ENCODE data around the gene TMEM108.

The TMEM108 gene

DNA sequence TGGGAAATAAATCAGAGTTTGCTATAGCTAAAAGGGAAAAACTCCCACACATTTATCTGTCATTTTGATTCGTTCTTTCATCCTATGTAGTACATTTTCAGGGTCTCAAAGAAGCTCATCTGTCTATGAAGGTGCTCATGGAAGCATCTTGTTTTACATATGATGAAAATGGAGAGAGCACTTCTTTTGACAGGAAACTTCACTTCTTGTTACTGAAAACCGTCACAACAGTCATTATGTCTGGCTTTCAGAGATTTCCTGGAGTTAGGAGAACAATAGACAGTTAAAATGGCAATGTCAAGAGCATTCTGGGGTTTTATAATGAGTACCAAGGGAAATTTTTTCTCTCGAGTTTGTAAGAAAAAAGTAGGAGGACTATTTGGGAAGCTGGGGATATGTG is 83.3 kb downstream of the TMEM108 start:
- DNase-seq: no peak

DNA sequence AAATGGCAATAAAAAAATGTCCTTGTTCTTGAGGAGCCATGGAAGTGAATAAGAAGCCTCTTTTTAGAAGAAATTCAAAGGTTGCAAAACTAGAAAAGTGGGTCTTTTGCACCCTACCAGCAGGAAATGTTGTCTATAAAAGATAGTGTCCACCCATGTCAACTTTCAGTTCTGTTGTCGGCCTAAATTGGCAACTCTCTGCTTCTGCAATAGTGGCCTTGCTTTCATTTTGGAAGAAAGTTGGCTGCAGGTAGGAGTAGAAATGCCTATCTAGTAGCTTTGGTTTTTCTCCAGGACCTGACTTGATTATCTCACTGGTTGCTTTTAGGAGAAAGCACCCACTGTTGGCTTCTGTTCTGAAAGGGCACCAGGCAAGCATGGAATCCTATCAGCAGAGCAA is 85.4 kb downstream of the TMEM108 start:
- DNase-seq: no peak

DNA sequence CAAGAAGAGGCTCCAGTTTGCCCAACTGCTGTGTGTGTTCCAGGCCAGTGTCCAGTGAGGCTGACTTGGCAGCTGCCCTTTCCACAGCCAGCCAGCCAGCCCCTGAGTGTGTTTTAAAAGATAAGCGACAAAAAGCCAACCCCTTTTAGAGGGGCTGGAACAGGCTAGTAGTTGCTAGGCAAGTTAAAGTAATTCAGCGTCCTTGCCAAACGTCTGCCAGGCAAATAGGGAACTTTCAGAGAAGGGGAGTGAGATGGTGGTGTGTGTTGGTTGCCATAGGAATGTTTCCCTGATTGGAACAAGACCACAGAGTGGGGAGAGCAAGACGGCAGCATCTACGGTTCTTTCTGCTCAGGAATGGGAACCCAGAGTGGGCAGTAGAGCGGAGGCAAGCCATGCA is 86.3 kb downstream of the TMEM108 start:
- no peak for DNase-seq

DNA sequence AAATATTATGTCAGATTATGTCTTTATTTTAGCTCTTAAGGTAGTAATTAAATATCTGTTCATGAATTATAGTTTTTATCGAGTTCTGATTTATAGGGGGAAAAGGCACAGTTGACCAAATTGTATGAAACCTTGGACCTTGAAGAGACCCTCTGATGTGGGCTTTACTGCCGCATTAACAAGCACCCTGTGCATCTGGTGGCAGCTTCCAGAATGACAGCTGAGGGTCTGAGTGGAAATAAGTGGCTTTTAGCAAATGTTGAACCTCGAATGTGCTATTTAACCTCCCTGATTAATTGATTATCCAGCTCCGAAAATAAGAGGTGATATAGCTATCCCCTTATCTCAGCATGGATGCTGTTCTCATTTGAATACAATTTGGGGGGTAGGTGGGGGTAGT is 87.0 kb downstream of the TMEM108 start:
- DNase-seq: peak; percentile 9 to 43

DNA sequence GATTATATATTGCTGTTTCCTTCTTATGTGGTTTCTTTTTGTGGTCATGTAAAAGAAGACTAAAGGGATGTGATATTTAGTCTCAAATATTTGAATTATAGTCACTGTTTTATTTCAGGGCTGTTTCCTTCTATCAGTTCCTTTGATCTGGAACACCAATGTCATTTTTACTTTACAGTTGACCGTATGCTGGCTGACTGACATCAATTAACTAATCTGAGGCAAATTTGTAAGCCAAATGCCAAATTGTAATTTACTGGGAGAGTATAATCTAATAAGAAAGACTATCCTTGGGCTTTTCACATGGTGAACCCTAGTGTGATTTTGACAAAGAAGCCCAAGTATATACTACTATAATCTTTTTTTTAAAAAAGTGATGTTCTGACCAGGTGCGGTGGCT is 87.6 kb downstream of the TMEM108 start:
- DNase-seq: no peak

DNA sequence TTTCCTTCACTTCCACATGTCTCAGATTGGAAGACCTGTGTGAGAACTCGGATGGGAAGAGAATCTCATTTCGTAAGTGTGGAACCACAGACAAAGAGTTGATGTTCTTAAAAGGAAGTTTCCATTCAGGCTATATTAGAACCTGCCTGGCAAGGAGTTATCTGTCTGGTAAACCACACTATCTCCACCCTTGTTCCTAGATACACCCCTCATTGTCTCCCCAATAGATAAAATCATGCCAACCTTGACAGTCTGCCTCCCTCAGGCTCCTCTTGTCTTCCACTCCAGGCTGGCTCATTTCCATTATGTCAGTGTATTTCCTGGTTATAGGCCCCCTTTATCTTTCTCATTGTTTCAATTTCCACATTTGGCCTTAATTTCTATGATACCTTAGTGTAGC is 89.2 kb downstream of the TMEM108 start:
- DNase-seq: no peak

DNA sequence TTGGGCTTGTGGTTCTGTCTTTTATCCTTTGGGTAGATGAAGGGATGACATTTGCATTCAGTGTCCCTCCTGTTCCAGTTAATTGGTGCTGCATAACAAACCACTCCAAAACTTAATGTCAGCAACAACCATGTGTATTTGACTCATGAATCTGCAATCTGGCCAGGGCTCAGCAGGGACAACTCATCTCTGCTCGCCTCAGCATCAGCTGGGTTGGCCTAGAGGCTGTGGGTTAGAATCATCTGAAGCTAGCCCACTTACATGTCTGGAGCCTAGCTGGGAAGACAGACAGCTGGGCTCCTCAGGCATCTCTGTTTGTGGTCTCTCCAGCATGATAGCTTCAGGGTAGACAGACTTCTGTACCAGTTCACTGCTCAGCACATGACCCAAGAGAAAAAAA is 92.0 kb downstream of the TMEM108 start:
- DNase-seq: no peak

DNA sequence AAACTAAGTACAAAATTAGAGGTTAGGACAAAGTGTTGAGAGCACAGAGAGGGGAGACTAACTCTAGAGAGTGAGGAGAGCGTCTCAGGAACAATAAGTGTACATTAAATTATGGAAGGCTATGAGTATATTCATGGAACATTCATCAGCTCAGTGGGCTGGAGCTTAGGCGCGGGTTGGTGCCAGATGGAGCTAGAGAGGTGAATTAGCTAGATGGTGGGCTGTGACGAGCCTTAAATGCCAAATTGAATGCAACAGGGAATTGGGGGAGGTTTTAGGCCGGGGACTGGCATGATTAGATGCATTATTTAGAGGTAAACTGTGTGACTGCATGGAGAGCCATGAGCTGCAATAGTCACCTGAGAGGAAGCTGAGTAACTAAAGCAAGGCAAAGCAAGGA is 97.1 kb downstream of the TMEM108 start:
- DNase-seq: peak; percentile 55 to 56

DNA sequence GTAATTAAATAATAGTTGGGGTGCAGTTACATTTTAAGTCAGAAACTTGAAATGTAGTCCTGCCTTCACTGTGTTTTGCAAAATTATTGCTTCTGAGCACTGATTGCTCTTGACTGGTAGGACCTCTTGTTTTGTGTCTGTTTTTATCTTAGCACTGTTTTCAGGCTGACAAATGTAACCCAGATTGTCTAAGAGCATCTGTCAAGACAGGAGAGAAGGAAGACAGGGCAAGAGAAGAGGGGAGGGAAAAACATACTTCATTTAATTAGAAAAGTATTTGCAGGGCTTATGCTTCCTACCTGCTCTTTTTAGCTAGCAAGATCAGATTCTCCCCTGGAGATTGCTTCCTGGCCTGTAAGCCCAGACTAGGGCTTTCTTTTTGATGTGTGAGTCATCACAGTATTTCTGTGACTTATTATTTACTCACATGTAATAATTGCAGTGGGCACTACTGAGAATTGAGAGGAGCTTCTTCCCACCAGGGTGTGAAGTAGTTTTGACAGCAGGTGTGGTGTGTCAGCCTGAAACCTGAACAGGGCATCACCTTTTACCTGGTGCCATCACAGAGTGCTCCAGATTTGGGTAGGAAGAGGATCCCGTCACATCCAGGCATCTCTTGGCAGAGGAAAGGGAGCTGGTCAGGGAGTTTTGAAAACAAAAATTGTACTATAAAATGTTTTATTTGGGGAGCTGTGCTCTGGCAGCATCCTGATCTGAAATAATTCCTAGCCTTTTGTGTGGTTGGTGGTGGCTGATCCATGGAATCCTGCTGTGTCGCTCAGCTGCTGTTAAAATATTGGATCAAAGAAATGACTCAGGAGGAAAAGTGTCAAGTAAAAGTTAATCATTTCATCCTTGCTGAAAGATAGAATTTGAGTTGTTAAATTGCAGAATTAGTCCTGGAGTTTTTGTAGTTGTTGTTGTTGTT is 98.2 kb downstream of the TMEM108 start:
- DNase-seq: peak in 1 of 2 experiments; percentile 13

DNA sequence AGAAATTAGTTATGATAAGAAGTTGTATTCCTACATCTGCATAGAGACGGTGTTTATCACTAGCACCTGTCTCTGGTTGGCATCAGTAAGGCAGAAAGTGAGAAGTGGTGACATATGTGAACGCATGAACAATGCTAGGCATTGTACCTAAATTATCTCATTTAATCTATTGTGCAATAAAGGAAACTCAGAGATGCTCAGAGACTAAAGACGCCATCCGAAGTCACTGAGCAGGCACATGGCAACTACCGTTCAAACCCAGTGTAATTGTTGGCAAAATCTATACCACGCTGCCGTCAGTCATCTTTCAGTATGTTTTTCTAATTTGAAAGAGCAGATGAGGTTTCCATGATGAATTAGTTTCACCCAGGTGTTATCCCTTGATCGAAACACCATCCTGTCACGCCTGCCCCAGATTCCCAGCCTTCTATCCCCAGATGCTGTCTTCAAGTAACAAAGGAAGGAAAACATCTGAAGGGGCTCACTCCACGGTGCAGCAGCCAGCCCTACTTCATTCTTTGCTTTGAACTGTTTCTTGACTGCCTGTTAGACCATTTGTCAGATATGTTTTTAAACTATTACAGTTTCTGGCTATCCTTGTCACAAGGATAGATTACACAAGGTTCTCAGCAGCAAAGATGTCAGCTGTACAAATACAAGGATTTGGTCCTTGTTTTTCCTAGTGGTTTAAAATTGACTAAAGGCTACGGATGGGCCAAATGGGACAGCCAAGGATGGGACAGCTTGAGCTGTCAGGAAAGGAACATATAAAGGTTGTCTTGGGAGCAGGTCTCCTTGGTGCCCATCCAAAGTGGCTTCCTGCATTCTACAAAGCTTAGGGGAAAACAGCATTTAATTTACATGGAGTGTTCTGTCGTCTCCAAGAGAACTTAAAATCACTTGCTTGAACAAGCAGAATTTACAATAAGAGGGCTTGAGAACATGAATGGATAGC is 99.1 kb downstream of the TMEM108 start:
- DNase-seq: no peak

DNA sequence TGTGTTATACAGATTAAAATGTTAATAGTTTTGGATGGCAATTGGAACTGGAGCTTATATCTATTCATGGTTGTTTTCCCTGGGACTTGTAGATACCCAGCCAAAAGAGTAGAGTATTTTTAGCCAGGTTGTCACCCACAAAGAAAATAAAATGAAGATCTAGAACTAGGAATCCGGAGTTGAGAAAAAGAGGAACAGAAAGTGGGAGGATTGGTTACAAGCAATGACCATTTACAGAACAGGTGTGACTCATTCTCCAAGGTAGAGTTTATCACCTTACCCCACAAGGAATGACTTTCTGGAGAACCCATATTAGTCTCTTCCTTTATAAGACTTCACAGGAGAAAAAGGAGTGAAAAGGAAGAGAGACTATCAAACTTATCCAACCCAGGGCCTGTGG is 99.8 kb downstream of the TMEM108 start:
- DNase-seq: no peak

DNA sequence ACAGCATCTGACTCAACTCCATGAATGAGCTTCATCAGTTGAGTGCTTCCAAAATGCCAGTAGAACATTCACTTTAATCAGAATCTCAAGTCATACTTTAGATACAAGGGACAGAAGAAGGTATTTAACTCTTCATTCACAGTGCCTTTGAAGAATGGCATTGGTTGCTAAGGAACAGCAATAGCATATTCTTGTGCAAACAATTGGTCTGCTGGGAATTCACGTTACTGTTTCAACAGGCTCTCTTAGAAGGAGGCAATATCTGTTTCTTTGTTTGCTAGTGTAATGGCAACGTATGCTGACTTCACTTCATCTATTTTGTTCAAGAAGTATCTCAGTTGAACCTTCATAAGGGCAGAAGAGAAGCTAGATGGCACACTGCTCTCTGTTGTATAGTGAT is 113.9 kb downstream of the TMEM108 start:
- DNase-seq: no peak

DNA sequence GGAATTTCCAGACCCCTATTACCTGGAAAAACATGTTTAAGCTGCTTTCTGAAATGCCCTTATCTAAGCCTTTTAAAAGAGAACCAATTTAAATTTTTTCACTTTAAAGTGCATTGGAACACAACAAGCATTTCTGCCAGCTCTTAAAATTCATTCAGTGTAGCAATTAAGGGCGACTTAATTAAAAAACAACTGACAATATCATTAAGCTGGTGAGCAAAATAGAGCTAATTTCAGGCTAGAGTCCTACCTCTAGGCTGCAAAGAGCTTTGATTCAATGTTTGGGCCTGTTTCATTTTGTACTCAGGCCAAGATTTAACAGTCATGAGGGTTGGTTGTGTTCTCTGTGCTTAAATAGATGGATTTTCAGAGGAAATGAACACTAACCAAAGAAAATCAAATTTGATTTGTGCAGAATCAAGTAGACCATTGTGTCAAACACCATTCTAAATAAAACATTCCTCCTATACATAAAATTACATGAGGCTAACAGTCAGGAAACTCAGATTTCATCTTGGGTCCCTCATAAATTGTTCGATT is 114.6 kb downstream of the TMEM108 start:
- no peak for DNase-seq

DNA sequence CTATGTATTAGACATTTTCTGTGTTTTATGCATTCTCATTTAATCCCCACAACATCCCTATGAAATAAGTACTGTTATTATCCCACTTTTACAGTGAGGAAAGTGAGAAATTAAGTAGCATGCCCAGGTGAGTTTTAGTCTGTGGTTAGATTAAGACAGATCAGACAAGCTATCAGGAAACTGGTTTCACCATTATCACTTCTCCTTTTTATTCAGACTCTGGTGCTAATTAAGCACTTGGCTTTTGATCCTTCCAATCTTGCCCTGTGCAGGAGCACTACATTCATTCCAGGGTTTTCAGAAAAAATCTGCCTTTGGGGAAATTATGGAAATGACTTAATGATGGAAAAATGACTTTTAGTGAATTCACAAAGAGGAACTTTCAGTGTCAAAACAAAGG is 115.2 kb downstream of the TMEM108 start:
- no peak for DNase-seq

DNA sequence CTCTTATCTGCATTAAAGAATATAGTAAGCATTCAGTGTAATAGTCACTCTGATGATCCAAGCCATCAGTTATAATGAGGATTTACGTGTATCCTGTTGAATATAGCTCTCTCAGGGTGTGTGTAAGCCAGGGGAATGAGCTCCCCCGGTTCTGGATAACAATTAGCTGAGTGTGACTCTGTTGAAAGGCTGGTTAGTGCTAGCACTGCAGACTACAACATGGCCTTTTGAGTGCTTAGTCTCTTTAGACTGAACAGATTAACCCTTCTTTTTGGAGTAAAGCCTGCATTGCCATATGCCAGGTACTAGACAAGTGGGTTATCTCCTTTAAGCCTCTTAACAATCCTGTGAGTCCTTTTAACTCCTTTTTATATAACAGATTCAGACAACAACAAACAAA is 119.5 kb downstream of the TMEM108 start:
- DNase-seq: peak; percentile 97 to 99

DNA sequence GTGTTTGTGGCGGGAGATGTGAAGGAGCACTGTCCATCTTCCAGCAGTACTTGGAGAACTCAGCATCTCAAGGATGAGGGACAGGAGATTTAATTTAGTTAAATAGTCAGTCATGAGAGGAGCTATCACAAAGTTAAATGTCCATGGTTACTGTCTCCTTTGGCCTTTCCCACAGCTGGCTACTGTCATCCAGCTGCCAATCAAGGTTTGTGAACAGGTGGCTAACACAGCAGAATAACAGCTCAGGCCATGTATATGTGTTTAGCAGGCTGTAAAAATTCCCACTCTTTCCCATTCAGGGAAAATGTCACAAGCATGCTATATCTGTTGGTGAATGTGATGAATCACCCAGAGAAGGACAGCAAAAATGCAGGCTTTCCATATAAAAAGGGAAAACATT is 120.5 kb downstream of the TMEM108 start:
- DNase-seq: peak in 1 of 2 experiments; percentile 43

DNA sequence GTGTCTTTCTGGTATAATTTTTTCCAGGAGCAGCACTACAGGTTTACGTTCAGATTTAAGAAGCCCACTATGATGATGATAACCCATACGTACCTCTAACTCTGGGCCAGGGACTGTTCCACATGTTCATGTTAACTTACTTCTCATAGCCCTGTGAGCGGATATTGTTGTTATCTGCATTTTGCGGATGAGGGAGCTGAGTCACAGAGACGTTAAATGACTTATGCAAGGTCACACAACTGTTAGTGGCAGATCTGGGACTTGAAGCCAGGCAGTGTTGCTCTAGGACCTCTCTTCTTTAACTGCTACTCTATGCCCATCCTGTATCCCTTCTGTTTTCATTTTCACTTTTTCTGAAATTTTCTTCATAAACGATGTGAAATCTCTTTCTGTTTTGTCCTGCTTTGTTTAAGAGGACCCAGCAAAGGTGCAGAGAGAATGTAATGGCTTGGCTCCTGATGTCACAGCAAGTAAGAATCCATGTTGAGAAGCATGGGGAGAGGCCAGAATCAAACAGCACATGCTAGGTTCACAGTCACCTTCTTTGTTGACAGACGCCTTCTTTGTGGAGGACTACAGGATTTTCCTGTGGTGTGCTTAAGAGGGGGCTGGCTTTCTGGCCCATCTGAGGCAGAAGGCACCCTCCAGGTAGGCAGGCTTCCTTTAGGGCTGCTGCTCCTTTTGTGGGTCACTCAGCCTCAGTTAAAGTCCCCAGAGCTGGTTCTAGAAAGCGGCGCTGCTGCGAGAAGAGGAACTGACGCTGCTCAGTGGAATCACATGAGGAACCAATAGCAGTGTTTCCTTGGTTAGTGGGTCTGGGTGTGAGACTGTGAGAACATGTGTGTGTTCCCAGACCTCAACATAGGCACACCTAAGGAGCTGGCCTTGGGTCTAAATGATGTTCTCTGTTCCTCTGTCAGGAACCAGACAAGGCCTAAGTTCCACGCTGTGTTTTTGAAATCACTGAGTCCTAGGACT is 121.6 kb downstream of the TMEM108 start:
- DNase-seq: no peak

DNA sequence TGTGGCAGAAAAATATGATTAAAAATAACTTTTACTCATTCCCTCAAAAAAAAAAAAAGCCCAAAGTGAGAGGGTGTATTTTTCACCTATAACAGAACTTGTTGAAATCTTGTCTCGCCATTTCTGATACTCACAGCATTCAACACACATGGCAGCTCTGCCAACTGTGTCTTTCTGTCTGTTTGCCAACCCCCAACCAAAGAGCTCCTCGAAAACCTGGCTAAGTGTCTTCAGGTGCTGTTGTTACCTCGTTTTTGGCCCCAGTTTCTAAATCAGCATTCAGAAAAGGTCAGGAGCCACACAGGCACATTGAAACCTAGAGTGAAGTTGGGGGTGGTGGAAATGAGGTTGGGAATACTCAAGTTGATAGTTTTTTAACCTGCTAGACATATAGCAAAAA is 123.5 kb downstream of the TMEM108 start:
- DNase-seq: no peak

DNA sequence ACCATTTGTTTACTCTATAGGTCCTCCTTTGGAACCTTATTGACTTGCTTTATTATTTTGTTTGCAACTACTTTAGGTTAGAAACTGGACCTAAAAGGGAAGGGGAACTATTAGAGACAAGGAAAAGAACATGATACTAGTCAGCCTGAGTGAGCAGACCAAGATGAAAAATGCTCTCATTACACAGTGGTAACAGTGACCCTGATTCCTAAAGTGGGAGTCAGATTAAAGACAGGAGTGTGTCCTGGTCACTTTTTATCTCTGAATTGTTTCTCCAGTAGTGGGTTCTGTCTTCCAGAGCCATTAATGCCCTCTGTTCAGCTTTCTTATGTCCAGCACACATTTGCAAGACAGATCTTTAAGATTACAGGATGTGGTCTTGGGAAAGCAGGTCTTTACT is 124.1 kb downstream of the TMEM108 start:
- no peak for DNase-seq

DNA sequence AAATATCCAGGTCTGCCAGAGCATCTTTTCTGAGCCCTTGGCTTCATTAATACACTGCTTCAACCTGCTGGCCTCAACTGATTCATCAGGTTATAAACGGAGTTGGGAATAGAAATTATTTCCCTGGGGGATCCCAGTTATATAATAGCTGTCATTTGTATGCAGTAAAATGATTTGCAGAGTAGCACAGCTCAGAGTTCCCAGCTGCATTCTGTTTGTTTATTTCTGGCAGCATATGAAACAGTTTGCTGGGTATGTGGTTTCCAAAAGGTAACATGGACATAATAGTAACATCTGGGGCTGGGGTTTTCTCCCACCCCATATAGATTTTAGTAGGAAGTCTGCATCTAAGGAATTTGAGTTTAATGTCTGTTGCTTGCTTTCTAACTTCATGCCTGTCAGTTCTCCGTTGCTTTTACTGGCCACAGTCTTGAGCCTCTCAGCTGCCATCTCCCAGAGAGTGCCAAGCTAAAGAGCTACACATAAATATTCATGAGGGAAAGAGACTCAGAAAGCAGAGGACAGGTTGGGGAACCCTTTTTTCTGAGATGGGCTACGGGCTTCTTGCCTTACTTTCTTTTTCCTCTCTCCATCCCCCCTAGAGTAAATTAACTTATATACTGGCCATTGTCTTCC is 124.6 kb downstream of the TMEM108 start:
- DNase-seq: no peak

DNA sequence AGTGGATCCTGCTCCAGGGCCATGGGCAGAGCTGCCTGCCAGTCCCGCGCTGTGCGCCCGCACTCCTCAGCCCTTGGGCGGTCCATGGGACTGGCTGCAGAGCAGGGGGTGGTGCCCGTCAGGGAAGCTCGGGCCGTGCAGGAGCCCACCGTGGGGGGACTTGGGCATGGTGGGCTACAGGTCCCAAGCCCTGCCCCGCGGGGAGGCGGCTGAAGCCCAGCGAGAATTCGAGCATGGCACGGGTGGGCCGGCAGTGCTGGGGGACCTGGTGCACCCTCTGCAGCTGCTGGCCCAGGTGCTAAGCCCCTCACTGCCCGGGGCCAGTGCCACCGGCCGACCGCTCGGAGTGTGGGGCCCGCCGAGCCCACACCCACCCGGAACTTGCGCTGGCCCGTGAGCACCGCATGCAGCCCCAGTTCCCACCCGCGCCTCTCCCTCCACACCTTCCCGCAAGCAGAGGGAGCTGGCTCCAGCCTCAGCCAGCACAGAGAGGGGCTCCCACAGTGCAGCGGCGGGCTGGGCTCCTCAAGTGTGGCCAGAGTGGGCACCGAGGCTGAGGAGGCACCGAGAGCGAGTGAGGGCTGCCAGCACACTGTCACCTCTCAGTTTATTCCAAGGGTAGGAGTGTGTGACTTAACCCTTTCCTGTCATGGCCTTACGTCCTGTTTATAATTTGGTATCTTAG is 129.3 kb downstream of the TMEM108 start:
- no peak for DNase-seq
